ENCODE measurements around the gene ALDOB. TPM values are rescaled to one million over a fixed set of nuclear protein-coding genes. Genes with fewer than 3 reads are reported as not detected.
"Not testable (repeated sequence)": the region's sequence is repeated elsewhere in the genome, so short reads cannot be mapped to it uniquely, and the experiment has no call there.

The ALDOB gene
- total RNA-seq, 2 donors from 2014 or later = not detected

DNA sequence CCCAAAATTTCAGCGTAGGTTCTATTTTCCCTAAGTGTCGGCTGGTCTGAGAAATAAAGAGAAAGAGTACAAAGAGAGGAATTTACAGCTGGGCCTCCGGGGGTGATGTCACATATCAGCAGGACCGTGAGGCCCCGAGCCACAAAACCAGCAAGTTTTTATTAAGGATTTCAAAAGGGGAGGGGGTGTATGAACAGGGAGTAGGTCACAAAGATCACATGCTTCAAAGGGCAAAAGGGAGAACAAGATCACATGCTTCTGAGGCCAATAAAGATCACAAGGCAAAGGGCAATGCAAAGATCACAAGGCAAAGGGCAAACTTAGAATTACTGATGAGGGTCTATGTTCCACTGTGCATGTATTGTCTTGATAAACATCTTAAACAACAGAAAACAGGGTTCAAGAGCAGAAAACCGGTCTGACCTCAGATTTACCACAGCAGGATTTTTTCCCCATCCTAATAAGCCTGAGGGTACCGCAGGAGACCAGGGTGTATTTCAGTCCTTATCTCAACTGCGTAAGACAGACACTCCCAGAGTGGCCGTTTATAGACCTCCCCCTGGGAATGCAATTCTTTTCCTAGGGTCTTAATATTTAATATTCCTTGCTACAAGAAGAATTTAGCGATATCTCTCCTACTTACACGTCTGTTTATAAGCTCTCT is 50.6 kb downstream of the ALDOB start, which contains the start of gene BAAT:
Gene BAAT, minus strand, starts transcription at position 134 of the 664 bp plus-strand sequence. CDS start 13,602 bp downstream, outside the sequence.
- H3K36me3 Mint-ChIP-seq (ENCODE audit: insufficient read depth in 2 of 2) = peaks cover 1 to 27% of the 10 kb centered on the region in 2 donors

DNA sequence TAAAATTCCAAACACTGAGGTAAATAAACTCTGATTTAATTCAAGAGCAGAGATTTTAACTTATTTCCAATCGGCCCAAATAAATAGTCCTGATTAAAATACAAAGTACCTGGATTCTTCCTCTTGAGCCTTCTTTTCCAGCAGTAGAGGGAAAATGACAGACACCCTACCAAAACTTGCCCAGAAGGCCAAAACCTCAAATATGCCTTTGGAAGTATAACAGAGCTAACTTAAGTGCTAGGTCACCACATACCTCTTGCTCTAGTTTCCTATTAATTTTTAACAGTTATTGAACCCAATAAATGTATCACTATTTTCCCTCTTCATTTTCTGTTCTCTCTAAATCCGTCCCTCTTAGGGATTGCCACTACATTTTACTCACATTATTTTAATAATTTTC is 52.2 kb downstream of the ALDOB start:
- H3K9me3 Mint-ChIP-seq = peaks cover 6 to 7% of the 10 kb centered on the region in 2 donors
- H3K36me3 Mint-ChIP-seq (ENCODE audit: insufficient read depth in 2 of 2) = peaks cover 1 to 23% of the 10 kb centered on the region in 2 donors
- no peak overlapping the region for H3K4me3 Mint-ChIP-seq
- ATAC-seq (replicated peaks in 1 of 2) = no peak
- no peaks in the 10 kb centered on the region for H3K4me1 Mint-ChIP-seq (ENCODE audit: low read depth)
- H3K27me3 Mint-ChIP-seq (ENCODE audit: low read depth) = no peaks in the 10 kb centered on the region
- DNase-seq = no peak
- no peak overlapping the region for H3K27ac Mint-ChIP-seq

More for the DNA sequence above, 50.6 kb downstream of the ALDOB start, which contains the start of gene BAAT:
- H3K27ac Mint-ChIP-seq; H3K4me3 Mint-ChIP-seq; ATAC-seq (replicated peaks in 1 of 2); DNase-seq; H3K27me3 Mint-ChIP-seq (ENCODE audit: low read depth); H3K4me1 Mint-ChIP-seq (ENCODE audit: low read depth); H3K9me3 Mint-ChIP-seq: not testable (repeated sequence)

DNA sequence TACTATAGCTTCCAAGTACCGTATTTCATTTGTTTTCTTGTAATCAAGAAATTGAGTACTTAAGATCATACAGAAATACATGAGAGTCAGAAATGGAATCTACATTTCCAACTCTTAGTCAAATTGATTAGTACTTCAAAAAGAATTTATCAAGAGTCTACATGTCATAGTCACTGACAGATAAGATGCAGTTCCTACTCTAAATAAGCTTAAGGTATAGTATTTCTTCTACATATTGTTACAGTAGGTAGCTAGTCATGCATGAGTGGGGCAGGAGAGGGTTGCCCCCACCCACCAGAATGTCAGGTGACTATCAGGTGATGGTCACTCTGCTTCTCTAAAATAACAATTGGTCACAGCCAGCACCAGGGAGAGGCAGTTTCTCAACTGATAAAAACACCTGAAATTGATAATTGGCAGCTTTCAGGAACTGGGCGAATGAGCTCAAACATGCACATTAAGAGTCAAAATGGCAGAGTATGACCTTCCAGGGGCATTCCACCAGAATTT is 53.7 kb downstream of the ALDOB start:
- DNase-seq (no peak), ATAC-seq (replicated peaks in 1 of 2) (no peak)
- H3K9me3 Mint-ChIP-seq = peaks cover 8 to 11% of the 10 kb centered on the region in 2 donors
- H3K4me3 Mint-ChIP-seq = no peak overlapping the region
- peaks cover 10% of the 10 kb centered on the region for H3K27me3 Mint-ChIP-seq (ENCODE audit: low read depth)
- H3K36me3 Mint-ChIP-seq (ENCODE audit: insufficient read depth in 2 of 2) = peaks cover 2 to 16% of the 10 kb centered on the region in 2 donors
- H3K4me1 Mint-ChIP-seq (ENCODE audit: low read depth) = no peaks in the 10 kb centered on the region
- H3K27ac Mint-ChIP-seq = no peak overlapping the region

DNA sequence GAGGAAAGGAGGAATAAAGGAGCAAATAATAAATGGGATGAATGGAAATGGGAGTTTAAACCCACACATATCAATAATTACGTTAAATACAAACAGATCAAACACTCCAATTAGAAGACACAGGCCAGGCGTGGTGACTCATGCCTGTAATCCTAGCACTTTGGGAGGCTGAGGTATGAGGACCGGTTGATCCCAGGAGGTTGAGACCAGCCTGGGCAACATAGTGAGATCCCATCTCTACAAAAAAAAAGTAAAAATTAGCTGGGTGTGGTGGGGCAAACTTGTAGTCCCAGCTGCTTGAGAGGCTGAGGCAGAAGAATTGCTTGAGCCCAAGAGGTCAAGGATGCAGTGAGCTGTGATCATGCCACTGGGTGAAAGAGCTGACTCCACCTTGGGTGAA is 54.5 kb downstream of the ALDOB start:
- no peak overlapping the region for H3K27ac Mint-ChIP-seq
- H3K9me3 Mint-ChIP-seq = peaks cover 8 to 11% of the 10 kb centered on the region in 2 donors
- H3K4me3 Mint-ChIP-seq = no peak overlapping the region
- peaks cover 2 to 12% of the 10 kb centered on the region in 2 donors for H3K36me3 Mint-ChIP-seq (ENCODE audit: insufficient read depth in 2 of 2)
- H3K27me3 Mint-ChIP-seq (ENCODE audit: low read depth) = peaks cover 10% of the 10 kb centered on the region
- H3K4me1 Mint-ChIP-seq (ENCODE audit: low read depth) = no peaks in the 10 kb centered on the region
- DNase-seq = no peak
- no peak for ATAC-seq (replicated peaks in 1 of 2)

DNA sequence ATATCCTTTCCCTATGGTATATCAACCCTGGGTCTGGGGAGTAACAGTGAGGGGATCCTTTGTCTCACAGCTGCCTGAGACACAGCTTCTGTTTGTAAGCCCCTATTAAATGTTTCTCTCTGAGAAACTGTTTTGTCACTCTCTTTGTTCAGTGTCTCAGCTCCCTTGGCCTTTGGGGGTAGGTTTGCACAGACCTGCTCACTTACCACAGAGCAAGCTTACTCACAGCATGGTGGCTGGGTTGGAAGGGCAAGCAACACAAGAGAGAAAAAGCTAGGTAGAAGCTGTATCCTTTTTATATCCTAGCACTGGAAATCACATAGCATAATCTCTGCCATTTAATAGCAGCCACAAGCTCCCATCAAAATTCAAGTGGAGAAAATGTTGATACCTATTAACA is 55.3 kb downstream of the ALDOB start:
- H3K9me3 Mint-ChIP-seq = peaks cover 8 to 11% of the 10 kb centered on the region in 2 donors
- ATAC-seq (replicated peaks in 1 of 2) (no peak), DNase-seq (no peak)
- no peaks in the 10 kb centered on the region for H3K4me1 Mint-ChIP-seq (ENCODE audit: low read depth)
- peaks cover 10% of the 10 kb centered on the region for H3K27me3 Mint-ChIP-seq (ENCODE audit: low read depth)
- peaks cover 2 to 7% of the 10 kb centered on the region in 2 donors for H3K36me3 Mint-ChIP-seq (ENCODE audit: insufficient read depth in 2 of 2)
- H3K4me3 Mint-ChIP-seq = no peak overlapping the region
- H3K27ac Mint-ChIP-seq = no peak overlapping the region

DNA sequence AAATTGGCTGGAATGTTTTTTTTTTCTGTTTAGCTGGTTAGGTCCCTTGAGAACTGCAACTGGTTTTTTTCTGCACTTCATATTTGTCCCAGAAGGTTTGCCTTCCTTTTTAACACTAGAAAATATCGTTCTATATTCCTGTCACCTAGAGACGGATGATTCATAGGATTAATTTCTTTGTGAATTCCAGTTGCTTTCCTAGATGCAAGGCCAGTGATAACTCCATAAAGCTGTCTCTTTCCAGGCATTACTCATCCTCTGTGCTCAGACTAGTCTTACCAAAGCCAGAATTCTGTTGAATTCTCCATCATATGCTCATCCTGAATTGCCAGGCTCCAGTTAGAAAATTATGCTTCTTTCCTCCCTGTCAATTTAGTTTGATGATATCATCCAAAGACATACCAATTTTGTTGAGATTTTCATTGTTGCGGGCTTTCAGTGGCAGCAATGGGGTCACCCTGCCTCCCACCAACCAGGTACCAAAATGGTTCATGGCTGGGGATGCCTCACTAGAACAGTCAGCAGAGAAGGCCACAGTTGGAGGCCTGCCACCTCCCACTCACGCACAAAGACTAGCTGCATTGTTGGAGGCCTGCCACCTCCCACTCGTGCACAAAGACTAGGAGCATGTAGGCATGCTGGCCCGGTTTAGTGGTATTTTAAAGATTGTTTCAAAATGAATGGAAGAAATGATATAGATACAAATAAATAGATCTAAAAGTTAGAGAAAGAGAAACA is 59.3 kb downstream of the ALDOB start:
- Mint-ChIP-seq H3K36me3 (ENCODE audit: insufficient read depth in 2 of 2) (peaks cover 2% of the 10 kb centered on the region in 2 donors), H3K4me3 (no peak overlapping the region), H3K9me3 (peaks cover 5 to 6% of the 10 kb centered on the region in 2 donors), H3K27me3 (ENCODE audit: low read depth) (peaks cover 10% of the 10 kb centered on the region), H3K4me1 (ENCODE audit: low read depth) (no peaks in the 10 kb centered on the region), H3K27ac (no peak overlapping the region)
- DNase-seq (no peak), ATAC-seq (replicated peaks in 1 of 2) (no peak)

DNA sequence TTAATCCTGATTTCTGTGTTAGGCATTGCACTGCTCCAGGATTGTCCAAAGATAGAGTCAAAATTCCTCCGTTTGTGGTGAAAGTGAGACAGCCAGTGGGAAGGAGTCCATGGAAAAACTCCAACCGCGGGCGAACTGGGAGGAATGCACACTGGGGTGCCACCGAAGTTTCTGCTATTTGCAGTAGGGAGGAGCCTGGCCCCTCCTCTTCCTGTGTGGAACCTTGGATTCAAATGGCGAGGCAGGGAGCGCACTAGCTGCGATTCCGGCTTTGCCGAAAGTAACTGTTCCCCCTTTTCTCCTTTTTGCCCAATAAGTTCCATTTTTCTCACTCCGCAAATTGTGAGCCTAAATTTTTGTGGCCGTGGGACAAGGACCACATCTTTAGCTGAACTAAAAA is 60.0 kb downstream of the ALDOB start:
- Mint-ChIP-seq H3K27ac (no peak overlapping the region), H3K4me3 (no peak overlapping the region), H3K9me3 (peaks cover 5 to 6% of the 10 kb centered on the region in 2 donors), H3K4me1 (ENCODE audit: low read depth) (no peaks in the 10 kb centered on the region), H3K36me3 (ENCODE audit: insufficient read depth in 2 of 2) (peaks cover 2% of the 10 kb centered on the region in 2 donors), H3K27me3 (ENCODE audit: low read depth) (peaks cover 10% of the 10 kb centered on the region)
- no peak for DNase-seq
- no peak for ATAC-seq (replicated peaks in 1 of 2)

DNA sequence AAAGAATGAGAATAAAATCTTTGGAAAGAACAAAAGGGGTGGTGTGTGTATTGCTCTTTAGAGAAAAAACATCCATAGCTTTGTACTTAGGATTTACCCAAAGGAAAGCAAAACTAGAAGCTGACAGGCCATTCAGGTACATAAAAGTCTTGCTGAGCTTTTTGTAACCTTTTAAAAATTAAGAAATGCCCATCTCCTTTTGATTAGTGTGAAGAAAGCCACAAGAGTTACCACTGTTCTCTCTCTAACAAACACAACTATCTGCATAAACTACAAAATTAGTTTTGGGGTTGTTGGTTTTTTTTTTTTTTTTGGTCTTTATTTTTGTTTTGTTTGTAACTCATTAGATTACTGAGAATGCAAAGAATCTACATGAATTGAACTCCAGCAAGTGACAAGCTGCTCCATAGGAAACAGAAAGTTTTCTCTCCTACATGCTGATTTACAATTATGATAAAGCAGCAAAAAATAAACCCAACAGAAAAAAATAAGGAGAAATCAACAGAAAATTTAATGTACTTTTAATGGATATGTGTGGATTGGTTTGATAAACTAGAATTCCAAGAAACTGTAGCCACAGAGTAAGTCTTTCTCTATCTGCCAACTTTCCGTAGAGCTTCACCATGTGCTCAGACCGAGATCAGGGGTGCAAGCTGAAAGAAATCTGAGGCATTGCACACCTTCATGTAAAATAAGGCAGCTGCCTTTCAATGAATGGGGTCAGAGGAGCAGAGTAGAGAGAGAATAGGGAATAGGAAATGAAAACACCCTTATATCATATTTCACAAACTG is 63.1 kb downstream of the ALDOB start:
- H3K9me3 Mint-ChIP-seq = peaks cover under 1 to 2% of the 10 kb centered on the region in 2 donors
- DNase-seq = no peak
- H3K27me3 Mint-ChIP-seq (ENCODE audit: low read depth) = peaks cover 3% of the 10 kb centered on the region
- no peak overlapping the region for H3K4me3 Mint-ChIP-seq
- ATAC-seq (replicated peaks in 1 of 2) = no peak
- H3K4me1 Mint-ChIP-seq (ENCODE audit: low read depth) = no peaks in the 10 kb centered on the region
- H3K27ac Mint-ChIP-seq = no peak overlapping the region
- no peaks in the 10 kb centered on the region for H3K36me3 Mint-ChIP-seq (ENCODE audit: insufficient read depth in 2 of 2)

DNA sequence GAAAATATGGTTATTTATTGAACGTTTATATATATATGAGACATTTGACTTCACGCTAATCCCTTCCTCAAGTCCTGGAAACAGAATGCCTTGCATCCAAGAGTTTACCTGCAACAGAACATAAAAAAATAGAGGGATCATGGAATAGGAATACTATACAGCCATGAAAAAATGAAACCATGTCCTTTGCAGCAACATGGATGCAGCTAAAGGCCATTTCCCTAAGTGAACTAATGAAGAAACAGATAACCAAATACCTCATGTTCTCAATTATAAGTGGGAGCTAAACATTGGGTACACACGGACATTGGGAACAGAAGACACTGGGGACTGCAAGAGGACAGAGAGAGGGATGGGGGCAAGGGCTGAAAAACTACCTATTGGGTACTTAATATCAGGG is 63.8 kb downstream of the ALDOB start:
- Mint-ChIP-seq H3K36me3 (ENCODE audit: insufficient read depth in 2 of 2) (no peaks in the 10 kb centered on the region), H3K9me3 (peaks cover 0 to 2% of the 10 kb centered on the region in 2 donors), H3K27me3 (ENCODE audit: low read depth) (no peaks in the 10 kb centered on the region), H3K4me1 (ENCODE audit: low read depth) (no peaks in the 10 kb centered on the region), H3K27ac (no peak overlapping the region), H3K4me3 (no peak overlapping the region)
- DNase-seq (no peak), ATAC-seq (replicated peaks in 1 of 2) (no peak)

Other genes with a start within 250 kb of the ALDOB start
- gene BAAT, start 50.8 kb downstream of the ALDOB start, total RNA-seq = under 1 TPM; 0.19 to 0.24 TPM
- gene MRPL50, start 37.2 kb downstream of the ALDOB start, total RNA-seq = 10 to 100 TPM; 11.6 to 11.8 TPM
- gene ZNF189, start 36.9 kb downstream of the ALDOB start, total RNA-seq = 1 to 10 TPM; 8.3 to 9.0 TPM
- gene RNF20, start 98.1 kb upstream of the ALDOB start, total RNA-seq = 10 to 100 TPM; 37.5 to 42.8 TPM
- not detected for gene PPP3R2, start 159.2 kb upstream of the ALDOB start, total RNA-seq